Measurements from ENCODE around the gene HIVEP3. TPM values are rescaled to one million over a fixed set of nuclear protein-coding genes. Genes with fewer than 3 reads are reported as not detected.

HIVEP3 gene
- total RNA-seq, 2 donors from 2014 or later = 0.13 to 0.99 TPM

DNA sequence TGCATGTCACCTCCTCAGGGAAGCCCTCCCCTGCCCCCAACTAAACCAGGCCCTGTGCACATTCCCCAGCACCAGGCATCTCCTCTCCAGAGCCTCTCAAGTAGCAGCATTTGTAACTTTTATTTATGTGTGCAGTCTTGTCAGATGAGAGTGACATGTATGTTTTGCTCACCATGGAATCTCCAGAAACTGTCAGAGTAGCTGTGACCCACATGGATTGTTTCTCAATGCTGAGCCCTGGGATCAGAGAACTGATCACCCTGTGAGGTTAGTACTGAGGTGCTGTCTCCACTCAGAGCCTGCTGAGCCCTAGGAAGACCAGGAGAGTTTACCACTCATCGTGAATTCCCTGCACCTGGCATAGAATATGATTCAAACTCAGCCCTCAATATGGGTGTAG lies 243.3 kb downstream of the HIVEP3 start:
- no peak overlapping the region for H3K9ac ChIP-seq (ENCODE audit: extremely low read depth, low read length, poor library complexity, severe bottlenecking)
- no peaks in the 10 kb centered on the region for H3K36me3 Mint-ChIP-seq (ENCODE audit: low read depth)
- no peak overlapping the region for H3K27ac Mint-ChIP-seq
- no peak overlapping the region for H3K4me3 Mint-ChIP-seq
- H3K9me3 ChIP-seq (ENCODE audit: control insufficient read depth, low read length) = no peaks in the 10 kb centered on the region
- TF ChIP-seq, protein P1, sequence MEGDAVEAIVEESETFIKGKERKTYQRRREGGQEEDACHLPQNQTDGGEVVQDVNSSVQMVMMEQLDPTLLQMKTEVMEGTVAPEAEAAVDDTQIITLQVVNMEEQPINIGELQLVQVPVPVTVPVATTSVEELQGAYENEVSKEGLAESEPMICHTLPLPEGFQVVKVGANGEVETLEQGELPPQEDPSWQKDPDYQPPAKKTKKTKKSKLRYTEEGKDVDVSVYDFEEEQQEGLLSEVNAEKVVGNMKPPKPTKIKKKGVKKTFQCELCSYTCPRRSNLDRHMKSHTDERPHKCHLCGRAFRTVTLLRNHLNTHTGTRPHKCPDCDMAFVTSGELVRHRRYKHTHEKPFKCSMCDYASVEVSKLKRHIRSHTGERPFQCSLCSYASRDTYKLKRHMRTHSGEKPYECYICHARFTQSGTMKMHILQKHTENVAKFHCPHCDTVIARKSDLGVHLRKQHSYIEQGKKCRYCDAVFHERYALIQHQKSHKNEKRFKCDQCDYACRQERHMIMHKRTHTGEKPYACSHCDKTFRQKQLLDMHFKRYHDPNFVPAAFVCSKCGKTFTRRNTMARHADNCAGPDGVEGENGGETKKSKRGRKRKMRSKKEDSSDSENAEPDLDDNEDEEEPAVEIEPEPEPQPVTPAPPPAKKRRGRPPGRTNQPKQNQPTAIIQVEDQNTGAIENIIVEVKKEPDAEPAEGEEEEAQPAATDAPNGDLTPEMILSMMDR (conservative IDR thresholded peaks at IDR 0.05) = no peak
- 96 to 100% methylated on average over 1 of the region's 1 CpG for WGBS, 2 experiments (ENCODE audit: insufficient coverage in 1 of 2, insufficient read length in 1 of 2)
- peaks cover 2% of the 10 kb centered on the region for H3K4me1 ChIP-seq (ENCODE audit: control insufficient read depth, insufficient read depth, low read length)
- no peaks in the 10 kb centered on the region for H3K36me3 ChIP-seq (ENCODE audit: control insufficient read depth, insufficient read depth, low read length)
- peaks cover 7% of the 10 kb centered on the region for H3K27me3 Mint-ChIP-seq (ENCODE audit: insufficient read depth)
- DNase-seq = no peak
- H3K4me1 Mint-ChIP-seq = peaks cover 5% of the 10 kb centered on the region
- no peak overlapping the region for H3K4me3 ChIP-seq (ENCODE audit: low read length)
- no peaks in the 10 kb centered on the region for H3K27me3 ChIP-seq (ENCODE audit: control insufficient read depth, insufficient read depth, low read length, poor library complexity, severe bottlenecking)
- no peak overlapping the region for H3K27ac ChIP-seq (ENCODE audit: low read depth, low read length)
- no peaks in the 10 kb centered on the region for H3K9me3 Mint-ChIP-seq

DNA sequence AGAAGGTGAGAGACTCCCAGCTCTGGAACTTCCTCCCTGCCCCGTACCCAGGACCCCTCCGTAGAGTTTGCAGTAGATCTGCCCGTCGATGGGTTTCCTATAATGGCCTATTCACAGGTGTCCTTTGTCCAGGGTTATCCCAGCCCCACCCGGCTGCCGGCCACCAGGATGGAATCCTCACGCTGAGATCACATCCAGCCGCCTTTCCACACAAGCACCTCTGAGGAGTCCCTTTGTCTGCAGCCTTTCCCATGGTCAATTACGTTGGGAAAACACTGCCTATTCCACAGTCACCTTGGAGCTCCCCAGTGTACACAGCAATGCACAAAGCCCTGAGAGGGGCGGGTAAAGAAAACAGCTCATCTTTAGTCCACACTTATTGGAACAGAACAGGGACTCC lies 244.2 kb downstream of the HIVEP3 start:
- H3K9me3 Mint-ChIP-seq = no peaks in the 10 kb centered on the region
- TF ChIP-seq, protein P1 (conservative IDR thresholded peaks at IDR 0.05) = no peak
- no peaks in the 10 kb centered on the region for H3K27me3 ChIP-seq (ENCODE audit: control insufficient read depth, insufficient read depth, low read length, poor library complexity, severe bottlenecking)
- no peaks in the 10 kb centered on the region for H3K36me3 Mint-ChIP-seq (ENCODE audit: low read depth)
- H3K9ac ChIP-seq (ENCODE audit: extremely low read depth, low read length, poor library complexity, severe bottlenecking) = no peak overlapping the region
- H3K4me3 ChIP-seq (ENCODE audit: low read length) = no peak overlapping the region
- no peak overlapping the region for H3K27ac Mint-ChIP-seq
- H3K36me3 ChIP-seq (ENCODE audit: control insufficient read depth, insufficient read depth, low read length) = no peaks in the 10 kb centered on the region
- WGBS, 2 experiments (ENCODE audit: insufficient coverage in 1 of 2, insufficient read length in 1 of 2) = 87 to 90% methylated on average over 10 of the region's 10 CpGs
- peaks cover 7% of the 10 kb centered on the region for H3K27me3 Mint-ChIP-seq (ENCODE audit: insufficient read depth)
- H3K27ac ChIP-seq (ENCODE audit: low read depth, low read length) = no peak overlapping the region
- H3K4me1 ChIP-seq (ENCODE audit: control insufficient read depth, insufficient read depth, low read length) = peaks cover 2% of the 10 kb centered on the region
- no peak for DNase-seq
- H3K4me3 Mint-ChIP-seq = no peak overlapping the region
- no peaks in the 10 kb centered on the region for H3K9me3 ChIP-seq (ENCODE audit: control insufficient read depth, low read length)
- H3K4me1 Mint-ChIP-seq = peaks cover 5% of the 10 kb centered on the region

DNA sequence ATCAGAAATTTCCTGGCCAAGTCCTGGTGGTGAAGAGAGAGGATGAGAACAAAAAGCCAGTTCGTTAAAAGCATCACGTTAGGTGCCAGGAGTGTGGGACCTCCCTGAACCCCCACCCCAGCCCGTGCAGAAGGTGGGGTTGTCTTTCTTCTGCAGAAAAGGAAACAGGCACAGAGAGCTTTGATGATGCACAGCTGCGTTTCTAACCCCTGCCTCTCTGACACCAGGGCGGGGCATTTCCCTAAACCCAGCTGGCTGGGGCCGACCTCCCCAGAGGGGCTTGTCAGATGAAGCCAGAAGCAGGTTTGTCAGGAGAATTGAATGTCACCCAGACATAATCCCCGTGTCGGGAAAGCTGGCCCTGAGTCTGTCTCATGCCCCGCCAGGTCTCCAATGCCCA lies 244.9 kb downstream of the HIVEP3 start:
- TF ChIP-seq, protein P1 (conservative IDR thresholded peaks at IDR 0.05) = no peak
- Mint-ChIP-seq H3K27ac (no peak overlapping the region), H3K9me3 (no peaks in the 10 kb centered on the region), H3K27me3 (ENCODE audit: insufficient read depth) (peaks cover 7% of the 10 kb centered on the region), H3K4me3 (no peak overlapping the region), H3K4me1 (peaks cover 11% of the 10 kb centered on the region), H3K36me3 (ENCODE audit: low read depth) (no peaks in the 10 kb centered on the region)
- 83 to 88% methylated on average over 8 to 9 of the region's 9 CpGs for WGBS, 2 experiments (ENCODE audit: insufficient coverage in 1 of 2, insufficient read length in 1 of 2)
- DNase-seq = no peak
- no peaks in the 10 kb centered on the region for H3K9me3 ChIP-seq (ENCODE audit: control insufficient read depth, low read length)
- H3K4me3 ChIP-seq (ENCODE audit: low read length) = no peak overlapping the region
- H3K36me3 ChIP-seq (ENCODE audit: control insufficient read depth, insufficient read depth, low read length) = no peaks in the 10 kb centered on the region
- peaks cover 2% of the 10 kb centered on the region for H3K4me1 ChIP-seq (ENCODE audit: control insufficient read depth, insufficient read depth, low read length)
- no peaks in the 10 kb centered on the region for H3K27me3 ChIP-seq (ENCODE audit: control insufficient read depth, insufficient read depth, low read length, poor library complexity, severe bottlenecking)
- H3K27ac ChIP-seq (ENCODE audit: low read depth, low read length) = no peak overlapping the region
- H3K9ac ChIP-seq (ENCODE audit: extremely low read depth, low read length, poor library complexity, severe bottlenecking) = no peak overlapping the region
